Activated CD4-positive, CD25-positive, alpha-beta regulatory T cell (primary cell): ENCODE data around the gene ADAT3.
A peak's percentile ranks its signal among the peaks of the same experiment; 100 is the strongest.

Source experiments
- DNase-seq, 4 experiments: peaks; one replicate each; lab custom pipeline; 2025; lab: John Stamatoyannopoulos, UW

Gene ADAT3

DNA sequence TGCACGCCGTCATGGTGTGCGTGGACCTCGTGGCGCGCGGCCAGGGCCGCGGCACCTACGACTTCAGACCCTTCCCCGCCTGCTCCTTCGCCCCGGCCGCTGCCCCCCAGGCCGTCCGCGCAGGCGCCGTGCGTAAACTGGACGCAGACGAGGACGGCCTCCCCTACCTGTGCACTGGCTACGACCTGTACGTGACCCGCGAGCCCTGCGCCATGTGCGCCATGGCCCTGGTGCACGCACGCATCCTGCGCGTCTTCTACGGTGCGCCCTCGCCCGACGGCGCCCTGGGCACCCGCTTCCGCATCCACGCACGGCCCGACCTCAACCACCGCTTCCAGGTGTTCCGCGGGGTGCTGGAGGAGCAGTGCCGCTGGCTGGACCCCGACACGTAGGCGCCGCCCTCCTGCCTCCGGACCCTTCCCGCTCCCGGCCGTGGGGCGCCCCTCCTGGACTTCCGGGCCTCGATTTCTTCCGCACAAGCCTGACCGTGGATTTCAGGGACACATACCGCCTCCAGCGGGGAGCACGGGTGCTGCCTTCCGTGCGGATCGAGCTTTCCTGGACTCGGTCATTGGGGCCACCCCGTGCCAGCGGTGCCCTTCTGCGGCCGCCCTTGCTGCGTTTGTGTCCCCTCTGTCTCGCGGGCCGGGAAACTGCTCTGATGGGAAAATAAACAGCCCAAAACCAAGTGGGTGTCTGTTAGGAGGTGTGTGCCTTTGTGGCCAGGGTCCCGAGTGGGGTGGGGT is 7.7 kb downstream of the ADAT3 start:
- DNase-seq, result no peak

DNA sequence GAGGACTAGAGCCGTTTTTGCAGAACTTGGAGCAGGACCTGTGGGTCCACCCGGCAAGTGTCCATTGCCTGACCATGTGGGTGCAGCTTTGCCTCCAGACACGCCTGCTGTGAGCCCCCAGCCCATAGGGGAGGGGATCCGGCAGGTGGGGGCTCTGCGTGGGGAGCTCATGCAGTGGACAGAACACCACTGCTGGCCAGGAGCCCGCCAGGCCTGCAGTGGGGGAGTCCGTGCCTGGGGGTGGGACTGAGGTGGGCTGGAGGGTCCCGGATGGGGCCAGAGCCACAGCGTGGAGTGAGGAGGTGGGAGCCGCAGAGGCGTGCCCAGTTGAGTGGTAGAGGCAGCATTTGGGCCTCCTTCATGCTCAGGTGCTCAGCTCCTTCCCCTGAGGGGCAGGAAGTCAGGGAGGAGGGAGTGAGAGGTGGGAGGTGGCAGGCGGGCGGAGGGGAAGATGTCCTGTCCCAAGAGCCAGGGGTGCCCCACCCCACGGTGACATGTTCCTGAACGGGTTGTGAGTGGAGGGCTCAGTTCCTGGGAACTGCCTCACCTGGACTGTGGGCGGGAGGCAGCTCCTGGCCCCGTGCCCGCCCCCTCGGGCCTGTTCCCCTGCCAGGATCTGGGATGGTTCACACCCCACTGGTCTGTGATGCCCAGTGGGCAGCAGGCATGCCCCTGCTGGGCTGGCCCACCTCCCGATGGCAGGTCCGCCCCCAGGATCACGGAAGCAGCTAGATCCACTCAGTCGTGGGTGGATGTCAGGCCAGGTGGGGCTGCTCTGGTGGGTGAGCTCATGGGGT is 8.8 kb downstream of the ADAT3 start:
- no peak for DNase-seq

DNA sequence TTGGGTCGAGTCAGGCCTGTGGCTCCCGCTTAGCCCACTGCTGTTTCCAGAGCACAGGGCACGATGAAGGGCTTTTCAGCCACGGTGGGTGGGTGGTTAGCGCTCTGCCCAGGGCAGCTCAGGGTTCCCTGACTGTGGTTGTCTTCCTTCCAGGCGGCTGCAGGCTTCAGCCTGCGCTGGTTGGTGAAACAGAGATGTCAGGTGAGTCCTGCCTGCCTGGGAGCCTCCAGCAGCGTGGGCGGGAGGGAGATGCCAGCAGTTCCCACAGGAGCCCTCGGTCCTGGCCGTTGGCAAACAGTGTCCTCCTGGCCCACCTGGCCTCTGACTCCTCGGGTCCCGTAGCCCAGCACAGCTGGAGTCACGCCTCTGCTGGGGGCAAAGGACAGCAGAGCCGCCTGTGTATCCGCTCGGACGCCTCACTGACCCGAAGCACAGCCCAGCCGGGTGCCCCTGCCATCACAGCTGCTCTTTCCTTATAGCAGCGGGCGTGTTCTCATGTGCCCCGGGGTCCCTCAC is 9.7 kb downstream of the ADAT3 start:
- DNase-seq, result no peak

- no peak for DNase-seq
Observed at GRCh38 chr19:1917146-1917545, 11.9 kb downstream of the ADAT3 start.

- no peak for DNase-seq
Observed at GRCh38 chr19:1917926-1918325, 12.7 kb downstream of the ADAT3 start.

GRCh38 chr19:1918975-1919374 is 13.8 kb downstream of the ADAT3 start:
- DNase-seq, result no peak

DNA sequence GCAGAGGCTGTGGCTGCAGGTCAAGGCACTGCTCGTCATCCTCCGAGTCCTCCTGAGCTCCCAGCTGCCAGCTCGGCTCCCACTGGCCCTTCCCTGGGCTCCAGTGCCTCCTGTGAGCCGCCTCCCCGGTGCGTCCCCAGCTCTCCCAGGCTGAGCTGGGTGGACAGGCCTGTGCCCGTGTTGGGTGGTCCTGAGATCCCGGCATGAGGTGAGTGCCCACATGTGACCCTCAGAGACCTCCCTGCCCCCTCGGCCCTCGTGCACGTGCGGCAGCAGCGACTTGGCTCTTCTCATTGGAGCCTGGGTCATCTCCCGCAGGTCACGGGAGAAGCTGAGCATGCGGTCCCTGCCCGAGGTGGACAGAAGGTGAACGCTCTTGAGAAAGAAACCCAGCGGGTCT is 15.4 kb downstream of the ADAT3 start:
- no peak for DNase-seq

DNA sequence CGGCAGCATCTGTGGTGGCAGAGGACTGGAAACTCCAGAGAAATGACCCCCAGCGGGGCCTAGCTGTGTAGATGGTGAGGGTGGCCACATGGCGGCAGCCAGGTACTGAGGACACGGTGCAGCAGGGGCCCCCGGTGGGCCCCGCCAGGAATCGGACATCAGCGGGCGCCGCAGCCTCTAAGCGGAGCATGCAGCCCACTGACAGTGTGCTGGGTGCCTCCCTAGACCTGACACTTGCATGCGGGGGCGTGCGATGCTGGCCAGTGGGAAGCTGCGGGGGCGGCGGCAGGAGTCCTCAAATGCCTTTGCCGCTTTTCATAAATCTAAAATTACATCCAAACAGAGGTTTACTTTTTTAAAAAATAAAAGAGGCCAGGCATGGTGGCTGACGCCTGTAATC is 16.1 kb downstream of the ADAT3 start:
- no peak for DNase-seq

DNA sequence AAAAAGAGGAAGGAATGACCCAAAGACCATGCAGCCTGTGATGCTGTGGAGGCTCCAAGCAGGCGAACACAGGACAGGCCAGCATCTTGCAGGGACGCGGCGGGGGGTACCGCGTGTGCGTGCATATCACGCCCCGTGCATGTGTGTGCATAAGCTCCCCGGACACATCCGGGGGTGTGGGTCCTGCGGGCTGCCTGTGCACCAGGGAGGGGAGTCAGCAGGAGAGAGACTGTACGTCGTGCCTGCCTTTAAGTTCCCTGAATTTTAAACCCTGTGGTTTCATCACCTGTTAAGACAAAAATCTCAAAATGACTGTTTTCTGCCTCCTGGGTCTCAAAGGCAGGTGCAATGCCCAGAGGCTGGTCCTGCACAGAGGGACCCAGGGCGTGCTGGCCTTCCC is 16.6 kb downstream of the ADAT3 start:
- no peak for DNase-seq

DNA sequence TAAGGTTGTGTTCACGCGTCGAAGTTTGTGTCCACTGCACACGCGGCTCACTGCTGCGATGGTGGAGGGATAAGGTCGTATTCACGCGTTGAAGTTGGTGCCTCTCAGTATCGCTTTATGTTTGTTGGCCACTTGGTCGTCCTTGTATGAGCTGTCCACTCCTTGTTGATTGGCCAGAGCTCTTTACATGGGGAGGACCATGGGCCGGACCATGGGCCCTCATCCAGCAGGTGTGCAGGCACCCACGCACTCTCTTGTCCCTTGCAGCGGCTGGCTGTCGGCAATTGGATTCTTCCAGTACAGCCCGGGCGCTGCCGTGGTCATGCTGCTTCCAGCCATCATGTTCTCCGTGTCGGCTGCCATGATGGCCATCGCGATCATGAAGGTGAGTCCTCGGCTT is 17.6 kb downstream of the ADAT3 start:
- DNase-seq, result no peak

GRCh38 chr19:1923319-1923718 is 18.1 kb downstream of the ADAT3 start:
- DNase-seq, result no peak

DNA sequence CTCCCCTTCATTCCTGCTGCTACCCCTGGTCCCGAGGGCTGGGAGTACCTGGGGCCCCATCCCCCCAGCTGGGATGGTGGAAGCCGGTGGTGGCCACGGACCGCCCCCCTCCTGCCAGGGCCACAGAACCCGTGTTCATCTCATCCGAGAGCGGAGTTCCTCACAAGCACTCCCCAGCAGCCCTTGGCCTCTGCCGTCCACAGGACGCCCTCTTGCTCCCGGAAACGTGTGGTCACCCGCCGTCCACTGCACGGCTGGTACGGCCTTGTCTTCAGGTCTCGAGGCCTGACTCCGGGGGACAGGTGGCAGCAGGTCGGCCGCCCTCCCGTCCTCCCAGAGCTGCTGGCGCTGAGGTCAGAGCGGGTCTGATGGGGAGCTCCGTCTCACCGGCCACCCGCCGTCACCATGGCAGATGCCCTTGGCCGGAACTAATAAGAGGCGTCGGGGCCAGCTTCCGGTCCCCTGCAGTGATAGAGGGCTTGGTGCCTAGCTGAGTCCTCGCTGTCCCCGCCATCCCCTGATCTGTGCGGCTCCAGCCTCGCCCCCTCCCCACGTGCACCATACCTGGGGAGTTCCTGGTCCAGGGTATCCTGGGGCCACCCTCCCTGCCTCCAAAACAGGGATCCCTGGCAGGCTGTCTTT is 19.2 kb downstream of the ADAT3 start:
- DNase-seq, result no peak

DNA sequence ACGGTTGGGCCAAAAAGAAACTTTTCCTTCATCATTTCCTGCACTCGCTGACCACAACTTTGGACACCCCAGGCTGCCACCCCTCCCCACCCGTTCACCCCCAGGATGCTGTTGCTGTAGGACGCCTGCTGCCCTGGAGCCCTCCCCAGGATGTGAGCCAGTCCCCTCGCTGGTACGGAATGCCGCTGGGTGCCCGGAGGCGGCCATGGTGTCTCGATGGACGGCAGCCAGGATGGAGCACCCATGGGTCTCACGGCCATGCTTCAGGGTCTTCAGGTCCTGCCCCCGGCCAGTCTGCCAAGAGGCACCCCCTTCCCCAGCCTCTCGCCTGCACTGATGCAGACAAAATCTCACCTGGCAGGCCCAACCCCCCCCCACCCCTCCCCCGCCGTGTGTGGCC is 20.3 kb downstream of the ADAT3 start:
- DNase-seq, result no peak

DNA sequence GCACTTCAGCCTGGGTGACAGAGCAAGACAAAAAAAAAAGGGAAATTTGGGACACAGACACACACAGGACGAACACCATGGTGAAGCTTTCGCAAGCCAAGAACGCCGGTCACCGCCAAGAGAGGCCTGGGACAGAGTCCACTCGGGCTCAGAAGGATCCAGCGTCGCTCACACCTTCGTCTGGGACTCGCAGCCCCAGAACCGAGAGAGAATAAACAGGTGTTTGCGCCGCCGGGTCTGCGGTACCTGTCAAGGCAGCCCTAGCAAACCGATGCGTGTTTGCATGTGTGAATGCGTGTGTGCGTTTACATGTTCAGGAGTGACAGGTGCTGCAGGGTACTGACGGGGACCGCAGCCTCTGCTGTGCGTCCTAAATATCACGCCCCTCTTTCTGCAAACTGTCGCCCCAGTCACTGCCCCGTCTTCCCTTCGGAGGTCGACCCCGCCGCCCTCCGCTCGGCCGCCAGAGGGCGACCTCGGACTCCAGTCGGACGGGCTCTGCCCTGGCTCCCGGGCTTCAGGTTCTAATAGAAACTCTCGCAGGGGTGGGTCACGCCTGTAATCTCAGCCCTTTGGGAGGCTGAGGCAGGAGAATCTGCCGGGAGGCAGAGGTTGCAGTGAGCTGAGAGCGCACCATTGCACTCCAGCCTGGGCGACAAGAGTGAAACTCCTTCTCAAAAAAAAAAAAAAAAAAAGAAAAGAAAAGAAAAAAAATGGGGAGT is 24.0 kb downstream of the ADAT3 start:
- peak; percentile 59 to 73 (median 70) for DNase-seq

DNA sequence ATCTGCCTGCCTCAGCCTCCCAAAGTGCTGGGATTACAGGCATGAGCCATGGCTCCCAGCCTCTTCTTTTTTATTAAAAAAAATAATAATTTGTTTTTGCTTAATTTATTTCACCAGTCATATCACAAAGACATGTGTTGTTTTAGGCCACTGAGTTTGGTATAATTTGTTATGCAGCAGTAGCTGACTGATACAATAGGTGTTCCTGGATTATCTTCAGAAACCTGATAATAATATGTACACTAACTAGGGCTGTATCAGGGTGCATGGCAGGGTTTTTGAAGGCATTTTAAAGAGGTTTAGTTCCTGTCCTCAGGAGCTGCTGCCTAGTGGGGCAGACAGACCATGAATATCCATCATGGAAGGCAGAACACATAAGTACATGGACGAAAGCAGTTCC is 26.2 kb downstream of the ADAT3 start:
- no peak for DNase-seq

DNA sequence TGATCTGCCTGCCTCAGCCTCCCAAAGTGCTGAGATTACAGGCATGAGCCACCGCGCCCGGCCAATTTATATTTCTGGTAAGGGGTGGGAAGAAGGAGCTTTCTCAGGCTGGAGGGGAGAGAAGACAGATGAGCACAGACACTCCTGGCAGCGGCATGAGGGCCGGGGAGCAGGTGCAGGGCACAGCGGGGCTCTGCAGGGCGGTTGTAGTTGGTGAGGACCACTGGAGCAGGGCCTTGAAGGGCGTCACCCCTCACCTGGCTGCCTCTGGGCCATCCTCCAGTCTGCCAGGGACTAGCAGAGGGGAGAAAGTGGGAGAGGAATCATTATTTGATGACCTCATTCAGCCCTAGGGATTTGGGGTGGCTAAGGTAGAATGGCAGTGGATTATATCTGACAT is 27.2 kb downstream of the ADAT3 start:
- DNase-seq, result no peak

DNA sequence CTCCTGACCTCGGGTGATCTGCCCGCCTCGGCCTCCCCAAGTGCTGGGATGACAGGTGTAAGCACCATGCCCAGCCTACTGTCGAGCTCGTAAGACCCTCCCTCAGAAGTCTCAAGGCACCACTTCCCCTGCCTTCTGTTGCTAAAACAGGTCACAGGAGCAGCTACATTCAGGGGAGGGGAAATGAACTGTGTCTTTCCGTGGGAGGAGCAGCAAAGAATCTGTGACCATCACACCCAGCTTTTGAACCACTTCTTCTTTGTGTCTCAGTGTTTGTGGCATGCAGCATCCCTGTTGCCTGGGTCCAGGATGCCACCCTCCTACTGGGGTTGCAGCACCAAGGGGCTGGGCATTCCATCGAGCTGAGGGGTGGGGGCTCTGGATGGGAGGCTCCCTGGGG is 28.0 kb downstream of the ADAT3 start:
- no peak for DNase-seq

DNA sequence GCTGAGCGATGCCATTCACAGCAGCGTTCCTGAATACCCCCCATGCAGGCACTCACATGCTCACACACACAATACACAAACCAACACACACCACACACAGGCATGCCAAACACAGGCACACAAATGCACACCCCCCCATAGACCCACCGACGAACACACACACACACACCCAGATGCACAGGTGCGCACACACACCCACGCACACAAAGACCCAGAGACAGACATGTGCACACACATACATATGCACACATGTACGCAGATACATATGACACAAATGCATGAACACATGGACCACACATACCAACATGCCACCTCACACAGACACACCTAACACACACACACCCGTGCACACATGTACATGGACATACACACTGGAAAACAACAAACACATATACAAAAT is 28.7 kb downstream of the ADAT3 start:
- DNase-seq, result no peak

GRCh38 chr19:1935484-1936208 is 30.4 kb downstream of the ADAT3 start:
- DNase-seq, result no peak

GRCh38 chr19:1936430-1936829 is 31.2 kb downstream of the ADAT3 start:
- no peak for DNase-seq

- DNase-seq, result no peak
Observed at GRCh38 chr19:1936916-1937610, 31.9 kb downstream of the ADAT3 start.
